ENCODE results near the gene EHBP1L1.
"Not testable (repeated sequence)": the region's sequence is repeated elsewhere in the genome, so short reads cannot be mapped to it uniquely, and the experiment has no call there.

The EHBP1L1 gene

DNA sequence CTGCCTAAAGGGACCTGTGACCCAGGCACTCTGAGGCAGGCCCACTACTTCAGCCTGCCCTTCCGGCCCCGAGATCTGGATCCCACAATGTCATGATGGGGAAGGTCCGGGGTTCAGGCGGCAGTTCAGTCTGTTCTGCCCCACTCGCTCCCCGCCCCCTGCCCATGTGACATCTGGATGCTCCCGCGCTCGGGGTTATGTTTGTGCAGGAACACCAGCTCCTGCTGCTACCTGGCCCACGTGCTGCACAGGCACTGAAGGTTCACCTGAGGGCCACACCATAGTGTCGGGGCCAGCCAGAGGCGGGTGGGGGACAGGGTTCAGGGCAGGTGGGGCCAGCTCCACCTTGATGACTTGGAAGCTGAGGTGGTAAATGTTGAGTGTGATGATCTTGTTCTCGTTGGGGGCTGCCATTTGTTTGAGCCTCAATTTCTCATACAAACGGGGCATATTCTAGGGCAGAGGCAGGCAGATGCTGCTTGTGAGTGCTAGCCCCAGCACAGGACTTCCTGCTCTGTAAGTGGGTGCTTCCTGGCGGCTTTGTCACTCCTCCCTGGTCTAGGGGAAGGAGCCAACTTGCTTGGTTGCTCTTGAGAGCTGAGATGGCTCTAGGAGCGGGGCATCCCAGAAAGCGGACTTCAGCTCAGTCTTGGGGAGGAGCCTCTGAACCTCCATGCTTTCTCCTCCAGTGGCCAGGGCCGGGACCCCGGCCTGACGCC, 57.7 kb downstream of the EHBP1L1 start:
- DNase-seq (ENCODE audit: low read depth in 2 of 2, low spot score in 1 of 2): no peak

DNA sequence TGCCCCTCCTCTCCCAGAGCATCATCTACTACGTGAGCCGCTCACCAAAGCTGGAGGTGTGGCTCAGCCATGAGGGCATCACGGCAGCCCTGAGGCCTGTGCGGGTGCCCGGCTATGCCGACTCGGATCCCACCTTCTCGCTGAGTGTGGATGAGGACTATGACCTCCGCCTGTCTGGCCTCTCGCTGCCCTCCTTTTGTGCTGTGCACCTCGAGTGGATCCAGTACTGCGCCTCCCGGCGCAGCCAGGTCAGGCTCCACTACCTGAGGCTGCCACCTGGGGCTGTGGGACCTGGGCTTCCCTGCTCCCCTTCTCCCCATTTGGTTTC, 58.2 kb downstream of the EHBP1L1 start:
- DNase-seq (ENCODE audit: low read depth in 2 of 2, low spot score in 1 of 2): no peak

DNA sequence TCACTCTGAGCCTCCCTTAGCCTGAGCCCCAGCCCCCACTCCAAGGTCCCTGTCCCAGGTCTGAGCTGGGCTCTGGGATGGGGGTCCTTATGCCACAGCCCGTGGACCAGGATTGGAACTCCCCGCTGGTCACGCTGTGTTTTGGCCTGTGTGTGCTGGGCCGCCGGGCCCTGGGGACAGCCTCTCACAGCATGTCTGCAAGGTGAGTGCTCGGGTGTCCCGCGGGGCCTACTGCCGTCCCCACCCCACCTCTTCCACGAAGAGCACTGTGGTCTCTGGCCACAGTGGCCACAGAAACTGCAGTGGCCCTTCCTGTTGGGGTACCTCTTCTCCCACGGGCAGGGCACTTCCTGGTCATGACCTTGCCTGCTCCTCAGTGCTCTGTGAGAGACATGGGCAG, 58.6 kb downstream of the EHBP1L1 start:
- DNase-seq (ENCODE audit: low read depth in 2 of 2, low spot score in 1 of 2): no peak

DNA sequence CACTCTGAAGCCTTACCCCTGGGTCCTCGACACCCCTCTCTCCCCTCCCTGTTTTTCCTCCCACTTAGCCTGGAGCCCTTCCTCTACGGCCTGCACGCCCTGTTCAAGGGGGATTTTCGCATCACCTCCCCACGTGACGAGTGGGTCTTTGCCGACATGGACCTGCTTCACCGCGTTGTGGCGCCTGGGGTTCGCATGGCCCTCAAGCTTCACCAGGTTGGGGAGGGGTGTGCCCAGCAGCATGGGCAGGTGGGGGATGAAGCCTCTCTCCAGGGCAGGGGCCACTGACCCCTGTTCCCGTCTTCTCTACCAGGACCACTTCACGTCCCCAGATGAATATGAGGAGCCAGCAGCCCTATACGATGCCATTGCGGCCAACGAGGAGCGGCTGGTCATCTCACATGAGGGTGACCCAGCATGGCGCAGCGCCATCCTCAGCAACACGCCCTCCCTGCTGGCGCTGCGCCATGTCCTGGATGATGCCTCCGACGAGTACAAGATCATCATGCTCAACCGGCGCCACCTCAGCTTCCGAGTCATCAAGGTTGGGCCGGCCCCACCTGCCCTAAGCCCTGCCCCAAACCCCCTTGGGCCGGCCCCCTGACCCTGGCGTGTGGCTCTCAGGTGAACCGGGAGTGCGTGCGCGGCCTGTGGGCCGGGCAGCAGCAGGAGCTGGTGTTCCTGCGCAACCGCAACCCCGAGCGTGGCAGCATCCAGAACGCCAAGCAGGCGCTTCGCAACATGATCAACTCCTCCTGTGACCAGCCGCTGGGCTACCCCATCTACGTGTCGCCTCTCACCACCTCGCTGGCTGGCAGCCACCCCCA, 59.3 kb downstream of the EHBP1L1 start:
- DNase-seq (ENCODE audit: low read depth in 2 of 2, low spot score in 1 of 2): no peak

DNA sequence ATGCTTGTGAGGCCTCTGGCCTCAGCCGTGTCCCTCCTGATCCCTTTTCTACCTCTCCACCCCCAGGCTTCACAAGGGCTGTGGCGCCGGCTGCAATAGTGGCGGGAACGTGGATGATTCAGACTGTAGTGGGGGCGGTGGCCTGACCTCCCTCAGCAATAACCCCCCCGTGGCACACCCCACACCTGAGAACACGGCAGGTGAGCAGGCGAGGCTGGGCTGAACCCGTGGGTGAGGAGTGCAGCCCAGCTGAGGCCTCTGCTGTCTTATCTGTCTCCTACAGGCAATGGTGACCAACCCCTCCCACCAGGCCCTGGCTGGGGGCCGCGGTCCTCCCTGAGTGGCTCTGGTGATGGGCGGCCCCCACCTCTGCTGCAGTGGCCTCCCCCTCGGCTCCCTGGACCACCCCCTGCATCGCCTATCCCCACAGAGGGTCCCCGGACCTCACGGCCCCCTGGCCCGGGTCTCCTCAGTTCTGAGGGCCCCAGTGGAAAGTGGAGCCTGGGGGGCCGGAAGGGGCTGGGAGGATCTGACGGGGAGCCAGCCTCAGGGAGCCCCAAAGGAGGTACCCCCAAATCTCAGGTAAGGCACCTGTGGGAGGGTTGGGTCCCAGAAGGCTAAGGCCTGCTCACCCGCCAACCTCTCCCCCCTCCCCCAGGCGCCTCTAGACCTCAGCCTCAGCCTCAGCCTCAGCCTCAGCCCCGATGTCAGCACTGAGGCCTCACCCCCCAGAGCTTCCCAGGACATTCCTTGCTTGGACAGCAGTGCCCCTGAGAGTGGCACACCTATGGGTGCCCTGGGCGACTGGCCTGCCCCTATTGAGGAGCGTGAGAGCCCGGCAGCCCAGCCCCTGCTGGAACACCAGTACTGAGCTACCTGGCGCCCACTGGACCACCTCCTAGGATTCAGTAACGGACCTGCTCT, 60.5 kb downstream of the EHBP1L1 start:
- DNase-seq (ENCODE audit: low read depth in 2 of 2, low spot score in 1 of 2): no peak

DNA sequence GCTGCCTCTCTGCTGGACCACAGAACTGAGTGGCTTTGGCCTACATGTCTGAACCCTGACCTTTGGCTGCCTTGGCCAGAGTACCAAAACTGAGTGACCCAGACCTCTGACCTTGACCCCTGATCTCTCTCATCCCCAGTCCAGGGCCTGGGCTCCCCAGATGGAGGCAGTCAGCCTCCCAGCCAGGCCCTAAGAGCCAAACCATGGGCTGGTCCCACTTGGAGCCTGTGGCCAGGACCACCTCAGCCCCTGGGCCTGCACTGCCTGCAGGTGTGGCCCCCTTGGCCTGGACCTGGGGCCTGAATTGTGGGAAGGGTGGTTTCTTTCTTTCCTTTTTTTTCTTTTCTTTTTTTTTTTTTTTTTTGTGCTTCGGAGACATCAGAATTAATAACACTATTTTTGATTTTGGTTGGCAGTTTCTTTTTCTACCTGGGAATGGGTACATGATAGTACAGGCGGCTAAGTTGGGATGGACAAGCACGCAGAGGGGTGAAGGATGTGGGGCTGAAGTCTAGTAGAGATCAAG, 61.2 kb downstream of the EHBP1L1 start:
- no peak for DNase-seq (ENCODE audit: low read depth in 2 of 2, low spot score in 1 of 2)

DNA sequence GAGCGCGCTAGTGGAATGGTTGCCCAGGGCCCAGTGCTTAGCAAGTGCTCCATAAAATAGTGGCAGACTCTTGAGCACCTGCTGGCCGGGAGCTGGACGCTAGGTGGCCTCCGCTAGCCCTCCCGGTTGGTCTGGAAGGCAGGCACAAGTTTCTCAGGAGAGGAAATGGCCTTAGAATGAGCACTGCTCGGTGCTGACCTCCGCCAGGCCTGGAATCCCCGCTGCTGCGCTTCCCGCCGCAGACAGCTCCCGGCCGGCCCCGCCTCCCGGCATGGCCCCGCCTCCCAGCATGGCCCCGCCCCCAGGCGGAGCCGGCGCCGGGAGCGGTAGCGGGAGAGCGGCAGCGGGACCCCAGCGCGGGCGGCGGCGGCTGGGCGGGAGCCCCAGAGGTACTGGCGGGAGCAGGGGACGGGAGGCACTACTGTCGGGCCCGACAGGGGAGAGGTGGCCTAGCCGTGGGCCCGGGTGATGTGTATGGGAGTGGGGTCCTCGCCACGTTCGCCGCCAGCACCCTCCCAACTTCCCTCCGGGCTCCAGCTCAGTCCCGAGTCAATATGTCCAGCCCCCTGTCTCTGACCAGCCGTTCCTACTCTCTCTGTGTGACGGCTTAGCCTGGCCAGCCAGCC, 62.1 kb downstream of the EHBP1L1 start, which contains the start of gene SIPA1:
TSS of gene SIPA1 (plus strand) at position 308 of the 626 bp plus-strand sequence. CDS start 2,821 bp downstream, outside the sequence.
- peak in 1 of 2 donors; percentile 45 for DNase-seq (ENCODE audit: low read depth in 2 of 2, low spot score in 1 of 2)

DNA sequence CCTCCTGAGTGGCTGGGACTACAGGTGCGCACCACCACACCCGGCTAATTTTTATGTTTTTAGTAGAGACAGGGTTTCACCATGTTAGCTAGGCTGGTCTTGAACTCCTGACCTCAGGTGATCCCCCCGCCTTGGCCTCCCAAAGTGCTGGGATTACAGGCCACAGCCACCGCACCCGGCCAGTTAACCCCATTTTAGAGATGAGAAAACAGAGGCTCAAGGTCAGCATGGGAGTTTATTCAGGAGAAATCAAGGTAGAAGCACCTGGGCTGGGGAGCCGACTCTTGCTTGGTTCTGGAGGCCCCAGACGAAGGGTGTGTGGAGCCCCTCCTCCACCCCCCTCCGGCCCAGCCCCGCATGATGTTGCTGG, 63.4 kb downstream of the EHBP1L1 start:
- DNase-seq (ENCODE audit: low read depth in 2 of 2, low spot score in 1 of 2): not testable (repeated sequence)

DNA sequence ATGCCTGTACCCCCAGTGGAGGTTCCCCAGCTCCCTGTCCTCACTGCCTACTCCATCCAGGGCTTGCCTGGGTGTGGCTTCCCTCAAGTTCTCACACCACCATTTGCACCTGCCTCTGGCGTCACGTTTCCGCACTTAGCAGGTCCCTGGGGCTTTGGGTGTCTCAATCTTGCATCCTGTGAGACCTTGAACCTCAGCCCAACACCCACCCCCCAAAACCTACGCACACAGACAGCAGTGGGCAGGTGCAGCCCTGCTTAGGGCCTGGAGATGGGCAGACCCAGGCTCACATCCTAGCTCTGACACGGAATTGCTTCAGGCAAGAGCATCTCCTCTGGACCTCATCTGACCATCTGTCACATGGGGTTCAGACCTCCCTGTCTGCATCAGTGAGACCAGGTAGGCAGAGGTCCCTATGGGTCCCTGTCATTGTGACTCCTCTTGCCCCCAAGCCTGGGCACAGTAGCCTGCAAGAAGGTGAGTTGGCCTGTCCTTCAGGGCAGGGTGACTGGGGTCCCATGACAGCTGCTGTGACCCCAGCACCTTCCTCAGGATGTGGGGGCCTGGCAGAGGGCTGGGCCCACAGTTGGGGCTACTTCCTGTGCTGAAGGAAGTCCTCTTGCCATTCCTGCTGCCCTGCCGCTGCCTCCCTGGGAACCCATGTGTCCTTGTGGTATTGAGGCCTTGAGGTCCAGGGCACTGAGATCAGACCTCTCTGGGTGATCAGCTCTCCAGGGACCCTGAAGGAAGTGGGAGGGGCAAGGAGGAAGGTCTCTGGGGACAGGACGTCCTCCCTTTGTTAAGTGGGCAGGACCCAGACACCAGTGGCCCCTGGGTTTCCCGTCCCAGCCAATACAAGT, 64.0 kb downstream of the EHBP1L1 start:
- no peak for DNase-seq (ENCODE audit: low read depth in 2 of 2, low spot score in 1 of 2)

DNA sequence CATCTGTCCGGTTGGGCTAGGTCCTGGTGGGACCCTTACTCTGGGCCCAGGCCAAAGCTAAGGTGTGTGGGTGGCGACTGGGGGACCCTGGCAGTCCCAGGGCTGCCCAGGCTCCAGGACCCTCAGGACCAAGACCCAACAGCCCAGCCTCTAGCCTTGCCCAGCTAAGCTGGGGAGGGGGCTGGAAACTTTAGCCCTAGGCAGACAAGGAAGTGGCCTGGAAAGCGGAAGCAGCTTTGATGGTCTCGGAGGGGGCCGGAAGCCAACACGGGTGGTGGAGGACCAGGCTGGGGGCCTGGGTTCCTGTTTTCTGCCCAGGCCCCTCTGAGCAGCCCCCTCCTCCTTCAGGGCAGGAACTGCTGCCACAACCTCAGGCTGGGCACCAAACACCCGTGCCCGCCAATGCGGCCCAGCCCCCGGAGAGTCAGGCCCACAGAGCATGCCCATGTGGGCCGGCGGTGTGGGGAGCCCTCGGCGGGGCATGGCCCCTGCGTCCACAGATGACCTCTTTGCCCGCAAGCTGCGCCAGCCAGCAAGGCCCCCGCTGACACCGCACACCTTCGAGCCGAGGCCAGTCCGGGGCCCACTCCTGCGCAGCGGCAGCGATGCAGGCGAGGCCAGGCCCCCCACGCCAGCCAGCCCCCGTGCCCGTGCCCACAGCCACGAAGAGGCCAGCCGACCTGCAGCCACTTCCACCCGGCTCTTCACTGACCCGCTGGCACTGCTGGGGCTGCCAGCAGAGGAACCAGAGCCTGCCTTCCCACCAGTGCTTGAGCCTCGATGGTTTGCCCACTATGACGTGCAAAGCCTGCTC, 64.8 kb downstream of the EHBP1L1 start:
- DNase-seq (ENCODE audit: low read depth in 2 of 2, low spot score in 1 of 2): no peak

DNA sequence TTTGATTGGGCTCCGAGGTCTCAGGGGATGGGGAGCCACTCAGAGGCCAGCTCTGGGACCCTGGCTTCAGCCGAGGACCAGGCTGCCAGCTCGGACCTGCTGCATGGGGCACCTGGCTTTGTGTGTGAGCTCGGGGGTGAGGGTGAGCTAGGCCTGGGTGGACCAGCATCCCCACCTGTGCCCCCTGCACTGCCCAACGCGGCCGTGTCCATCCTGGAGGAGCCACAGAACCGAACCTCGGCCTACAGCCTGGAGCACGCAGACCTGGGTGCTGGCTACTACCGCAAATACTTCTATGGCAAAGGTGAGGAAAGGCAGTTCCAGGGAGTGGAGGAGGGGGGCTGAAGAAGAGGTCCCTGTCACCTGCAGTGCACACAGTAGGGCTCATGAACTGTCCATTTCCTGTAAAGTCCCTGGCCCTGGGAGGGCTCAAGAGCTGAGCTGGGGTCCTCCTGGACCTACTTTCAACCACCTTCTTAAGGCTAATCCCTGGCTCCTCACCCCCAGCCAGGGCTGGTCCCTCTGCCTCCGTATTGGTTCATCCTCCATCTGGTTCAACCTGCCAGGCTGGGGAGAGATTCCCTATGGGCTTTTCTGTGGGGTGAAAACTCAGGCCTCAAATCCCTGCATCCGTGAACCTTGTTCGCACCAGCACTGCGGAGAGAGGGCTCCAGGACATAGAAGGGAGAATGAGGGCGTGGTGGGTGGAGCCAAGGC, 65.6 kb downstream of the EHBP1L1 start:
- DNase-seq (ENCODE audit: low read depth in 2 of 2, low spot score in 1 of 2): no peak
